GM21360 (cell line): ENCODE results near the gene AGMO.

Experiments used
- ATAC-seq: cut with Tn5 transposase; IDR thresholded peaks from one replicate; pipeline ENCODE4 v1.9.1; 2021; ENCODE audit warnings: mild to moderate bottlenecking, moderate library complexity; ENCODE audit not compliant: unreplicated experiment

Gene AGMO

GRCh38 chr7:15462721-15463389 lies 99.0 kb downstream of the AGMO start:
- ATAC-seq, result no peak

- ATAC-seq, result no peak
Observed at GRCh38 chr7:15461576-15461975, 100.2 kb downstream of the AGMO start.

GRCh38 chr7:15459018-15459615 lies 102.7 kb downstream of the AGMO start:
- no peak for ATAC-seq

- no peak for ATAC-seq
Observed at GRCh38 chr7:15457990-15458955, 103.5 kb downstream of the AGMO start.

GRCh38 chr7:15452670-15453069 lies 109.1 kb downstream of the AGMO start:
- no peak for ATAC-seq

GRCh38 chr7:15446722-15447121 lies 115.1 kb downstream of the AGMO start:
- ATAC-seq, result no peak

- no peak for ATAC-seq
Observed at GRCh38 chr7:15446280-15446679, 115.5 kb downstream of the AGMO start.

GRCh38 chr7:15441915-15442314 lies 119.9 kb downstream of the AGMO start:
- no peak for ATAC-seq

- ATAC-seq, result no peak
Observed at GRCh38 chr7:15440482-15440881, 121.3 kb downstream of the AGMO start.

GRCh38 chr7:15439853-15440252 lies 122.0 kb downstream of the AGMO start:
- no peak for ATAC-seq

- ATAC-seq, result no peak
Observed at GRCh38 chr7:15433151-15433550, 128.7 kb downstream of the AGMO start.

GRCh38 chr7:15430911-15431310 lies 130.9 kb downstream of the AGMO start:
- no peak for ATAC-seq

GRCh38 chr7:15430191-15430590 lies 131.6 kb downstream of the AGMO start:
- no peak for ATAC-seq

GRCh38 chr7:15424468-15424867 lies 137.3 kb downstream of the AGMO start:
- ATAC-seq, result no peak

- no peak for ATAC-seq
Observed at GRCh38 chr7:15419596-15419995, 142.2 kb downstream of the AGMO start.

GRCh38 chr7:15418264-15418663 lies 143.6 kb downstream of the AGMO start:
- no peak for ATAC-seq

- no peak for ATAC-seq
Observed at GRCh38 chr7:15417341-15417988, 144.3 kb downstream of the AGMO start.

- no peak for ATAC-seq
Observed at GRCh38 chr7:15411019-15411418, 150.8 kb downstream of the AGMO start.

GRCh38 chr7:15407910-15408309 lies 153.9 kb downstream of the AGMO start:
- ATAC-seq, result no peak

GRCh38 chr7:15403751-15404150 lies 158.1 kb downstream of the AGMO start:
- ATAC-seq, result no peak

- ATAC-seq, result no peak
Observed at GRCh38 chr7:15403315-15403714, 158.5 kb downstream of the AGMO start.
